GM12875 (cell line): Measurements from ENCODE around the gene TATDN2.

Experiments
- H3K4me3 ChIP-seq: one replicate; pipeline ENCODE4 v1.5.1; 2011; ENCODE audit warnings: low read depth, low read length, control low read depth
- TF ChIP-seq, protein P1 (sequence below): IDR thresholded peaks from 2 replicates; pipeline ENCODE4 v1.5.1; 2011; ENCODE audit warnings: low read depth, mild to moderate bottlenecking, control low read depth, inconsistent platforms, low read length, moderate library complexity, borderline replicate concordance; ENCODE audit not compliant: insufficient read depth

Gene TATDN2

DNA sequence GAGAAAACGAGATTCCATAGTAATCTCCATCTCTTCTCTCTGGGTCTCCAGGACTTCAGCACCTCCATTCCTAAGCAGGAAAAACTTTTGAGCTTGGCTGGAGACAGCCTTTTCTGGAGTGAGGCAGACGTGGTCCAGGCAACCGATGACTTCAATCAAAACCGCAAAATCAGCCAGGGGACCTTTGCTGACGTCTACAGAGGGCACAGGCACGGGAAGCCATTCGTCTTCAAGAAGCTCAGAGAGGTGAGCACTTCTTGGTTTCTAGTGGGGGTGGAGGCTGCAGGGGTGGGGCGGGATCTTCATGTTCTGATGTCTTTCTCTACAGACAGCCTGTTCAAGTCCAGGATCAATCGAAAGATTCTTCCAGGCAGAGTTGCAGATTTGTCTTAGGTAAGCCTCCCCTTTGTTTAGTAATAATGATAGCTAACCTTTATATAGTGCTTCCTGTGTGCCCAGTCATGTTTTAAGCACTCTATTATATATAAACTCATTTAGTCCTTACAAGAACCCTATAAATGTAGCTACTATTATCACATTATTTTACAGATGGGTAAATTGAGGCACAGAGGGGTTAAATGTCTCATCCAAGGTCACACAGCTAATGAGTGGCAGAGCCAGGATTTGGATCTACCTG, 35.0 kb upstream of the TATDN2 start:
- no peak overlapping the region for H3K4me3 ChIP-seq
- TF ChIP-seq, protein P1, sequence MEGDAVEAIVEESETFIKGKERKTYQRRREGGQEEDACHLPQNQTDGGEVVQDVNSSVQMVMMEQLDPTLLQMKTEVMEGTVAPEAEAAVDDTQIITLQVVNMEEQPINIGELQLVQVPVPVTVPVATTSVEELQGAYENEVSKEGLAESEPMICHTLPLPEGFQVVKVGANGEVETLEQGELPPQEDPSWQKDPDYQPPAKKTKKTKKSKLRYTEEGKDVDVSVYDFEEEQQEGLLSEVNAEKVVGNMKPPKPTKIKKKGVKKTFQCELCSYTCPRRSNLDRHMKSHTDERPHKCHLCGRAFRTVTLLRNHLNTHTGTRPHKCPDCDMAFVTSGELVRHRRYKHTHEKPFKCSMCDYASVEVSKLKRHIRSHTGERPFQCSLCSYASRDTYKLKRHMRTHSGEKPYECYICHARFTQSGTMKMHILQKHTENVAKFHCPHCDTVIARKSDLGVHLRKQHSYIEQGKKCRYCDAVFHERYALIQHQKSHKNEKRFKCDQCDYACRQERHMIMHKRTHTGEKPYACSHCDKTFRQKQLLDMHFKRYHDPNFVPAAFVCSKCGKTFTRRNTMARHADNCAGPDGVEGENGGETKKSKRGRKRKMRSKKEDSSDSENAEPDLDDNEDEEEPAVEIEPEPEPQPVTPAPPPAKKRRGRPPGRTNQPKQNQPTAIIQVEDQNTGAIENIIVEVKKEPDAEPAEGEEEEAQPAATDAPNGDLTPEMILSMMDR: no peak

DNA sequence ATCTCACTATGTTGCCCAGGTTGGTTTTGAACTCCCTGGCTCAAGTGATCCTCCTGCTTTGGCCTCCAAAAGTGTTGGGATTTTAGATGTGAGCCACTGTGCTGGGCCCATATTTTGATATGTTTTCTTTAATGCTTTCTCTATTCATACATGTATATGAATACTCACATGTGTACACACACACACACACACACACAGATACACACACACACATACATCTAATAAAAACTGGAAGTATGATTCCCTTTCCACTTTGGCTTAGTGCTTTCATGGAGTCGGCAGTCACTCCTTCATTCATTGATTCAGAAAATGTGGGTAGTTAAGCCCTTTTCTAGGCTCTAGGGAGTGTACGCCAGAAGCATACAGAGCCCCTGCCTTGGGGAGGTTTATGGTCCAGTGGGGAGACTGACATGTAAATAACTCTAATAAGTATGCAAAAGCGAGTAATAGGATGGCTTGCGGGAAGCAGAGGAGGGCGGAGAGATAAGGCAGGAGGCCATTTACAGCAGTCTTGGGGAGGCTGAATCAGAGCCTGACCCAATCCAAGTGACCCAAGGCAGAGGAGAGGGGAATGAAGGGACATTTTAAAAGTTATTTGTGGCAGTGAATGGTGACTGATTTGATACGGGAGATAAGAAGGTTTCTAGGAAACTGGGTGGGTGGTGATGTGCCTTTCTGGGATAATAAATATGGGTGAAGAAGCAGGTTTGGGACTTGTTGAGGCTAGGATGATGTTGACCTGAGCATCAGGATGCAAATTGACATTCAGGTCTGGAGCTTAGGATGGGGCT, 32.5 kb upstream of the TATDN2 start:
- H3K4me3 ChIP-seq: no peak overlapping the region
- TF ChIP-seq, protein P1: no peak

DNA sequence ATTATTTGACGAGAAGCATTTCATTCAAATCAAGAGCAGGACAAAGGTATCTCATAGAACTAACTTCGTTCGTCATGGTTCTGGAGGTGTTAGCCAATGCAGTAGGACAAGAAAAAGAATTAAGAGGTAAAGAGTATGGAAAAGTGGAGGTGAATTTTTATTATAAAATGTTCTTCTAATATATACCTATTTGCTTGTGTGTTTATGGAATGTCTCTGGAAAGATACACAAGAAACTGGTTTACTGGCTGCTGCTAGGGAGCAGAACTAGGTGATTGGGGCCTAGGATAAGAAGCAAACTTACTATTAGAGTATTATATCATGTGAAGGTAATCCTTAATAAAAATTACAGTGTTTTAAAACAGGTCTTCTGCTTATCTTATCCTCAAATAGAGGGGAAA, 30.9 kb upstream of the TATDN2 start:
- H3K4me3 ChIP-seq: no peak overlapping the region
- TF ChIP-seq, protein P1: no peak

DNA sequence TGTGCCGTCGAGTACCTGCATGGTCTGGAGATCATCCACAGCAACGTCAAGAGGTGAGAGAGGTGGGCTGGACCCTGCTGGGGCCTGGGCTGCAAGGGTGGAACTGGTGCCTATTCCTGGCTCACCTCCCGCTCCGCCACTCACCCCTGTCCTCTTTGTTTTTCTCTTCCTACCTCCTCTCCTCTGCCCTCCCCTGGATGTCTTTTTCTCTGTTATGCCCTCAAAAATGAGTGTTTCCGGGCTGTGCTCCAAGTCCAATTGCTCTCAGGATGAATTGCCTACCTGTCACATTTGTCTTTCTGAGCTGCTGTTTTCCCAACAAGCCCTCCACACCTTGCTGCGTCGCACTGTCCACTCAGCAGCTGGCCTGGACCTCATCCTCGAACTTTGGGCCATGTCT, 28.5 kb upstream of the TATDN2 start:
- H3K4me3 ChIP-seq: no peak overlapping the region

DNA sequence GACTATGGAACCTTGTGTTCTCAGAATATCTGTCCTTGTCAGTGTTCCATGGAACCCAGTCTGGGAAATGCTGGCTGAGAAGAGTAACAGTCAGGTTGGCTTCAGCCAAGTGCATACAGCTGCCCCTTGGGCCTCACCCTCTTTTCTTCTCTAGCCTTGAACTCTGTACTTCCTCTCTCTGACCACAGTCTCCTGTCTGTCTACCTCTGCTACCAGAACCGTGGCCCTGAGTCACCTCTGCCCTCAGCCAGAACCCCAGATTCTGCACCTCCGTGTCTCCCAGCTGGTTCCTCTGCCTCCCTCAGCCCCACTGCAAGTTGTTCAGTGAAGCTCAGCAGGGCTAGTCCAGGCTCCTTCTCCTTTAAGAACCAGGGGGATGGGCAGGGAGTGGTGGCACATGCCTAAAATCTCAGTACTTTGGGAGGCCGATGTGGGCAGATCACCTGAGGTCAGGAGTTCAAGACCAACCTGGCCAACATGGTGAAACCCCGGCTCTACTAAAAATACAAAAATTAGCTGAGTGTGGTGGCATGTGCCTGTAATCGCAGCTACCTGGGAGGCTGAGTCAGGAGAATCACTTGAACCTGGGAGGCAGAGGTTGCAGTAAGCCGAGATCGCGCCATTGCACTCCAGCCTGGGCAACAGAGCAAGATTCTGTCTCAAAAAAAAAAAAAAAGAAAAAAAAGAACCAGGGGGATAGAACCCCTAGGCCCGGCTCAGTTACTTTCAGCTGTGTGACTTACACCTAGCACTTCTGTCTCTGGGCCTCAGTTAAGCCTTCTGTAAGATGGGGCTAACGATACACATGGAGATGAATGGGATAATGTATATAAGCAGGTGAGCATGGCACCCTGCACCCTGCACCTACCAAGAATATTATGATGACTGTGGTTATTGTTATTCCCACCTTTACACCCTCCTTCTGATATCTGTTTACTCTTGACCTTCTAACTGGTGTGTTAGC, 24.3 kb upstream of the TATDN2 start:
- no peak overlapping the region for H3K4me3 ChIP-seq

More for the DNA sequence above, 28.5 kb upstream of the TATDN2 start:
- TF ChIP-seq, protein P1: no peak

DNA sequence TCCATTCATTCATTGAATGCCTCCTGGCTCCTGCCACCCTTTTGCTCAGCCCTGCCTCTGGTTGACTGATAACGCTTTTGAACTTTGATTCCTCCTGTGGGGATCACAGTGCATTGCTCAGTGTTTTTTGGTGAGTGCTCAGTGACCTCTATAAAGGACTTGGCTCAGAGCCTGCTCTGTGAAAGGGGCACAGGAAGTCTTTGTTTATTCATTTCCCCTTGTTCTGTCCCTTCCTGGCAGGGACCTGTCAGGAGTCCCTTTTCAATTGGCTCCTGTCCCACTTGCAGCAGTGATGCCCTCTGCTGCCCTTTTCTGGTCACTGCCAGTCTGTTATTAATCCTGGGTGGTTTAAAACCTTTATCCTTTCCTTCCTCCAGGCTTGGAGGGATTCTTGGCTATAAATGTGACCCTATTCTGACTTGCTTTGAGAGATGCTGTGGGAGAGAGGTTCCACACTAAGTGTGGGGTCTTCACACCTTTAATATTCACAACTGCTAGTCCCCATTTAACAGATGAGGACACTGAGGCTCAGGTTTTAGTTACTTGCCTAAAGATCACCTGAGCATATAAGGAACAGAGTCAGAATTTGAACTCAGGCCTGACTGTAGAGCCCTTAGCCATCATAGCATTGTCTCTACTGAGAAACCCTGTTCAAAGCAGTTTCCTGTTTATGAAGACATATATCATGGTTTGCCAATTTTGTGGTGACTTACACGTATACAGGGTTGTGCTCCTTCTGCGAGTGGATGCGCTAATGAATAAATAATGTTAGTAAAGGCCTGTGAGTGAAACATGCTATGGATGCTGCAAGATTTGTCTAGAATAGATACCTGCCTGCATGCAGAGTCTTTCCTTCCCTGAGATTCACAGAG, 23.2 kb upstream of the TATDN2 start:
- TF ChIP-seq, protein P1: peak; percentile 66
- no peak overlapping the region for H3K4me3 ChIP-seq

More for the DNA sequence above, 24.3 kb upstream of the TATDN2 start:
- TF ChIP-seq, protein P1: no peak
